AG09319 (cell line): Measurements from ENCODE around the gene TRIM47.
A peak's percentile ranks its signal among the peaks of the same experiment; 100 is the strongest.
"Not testable (repeated sequence)": the region's sequence is repeated elsewhere in the genome, so short reads cannot be mapped to it uniquely, and the experiment has no call there.

ENCODE experiments used
- DNase-seq: peaks from one replicate; pipeline ENCODE4 v3.0.0-alpha.2; 2010; ENCODE audit warnings: low read depth; ENCODE audit errors: extremely low read depth
- CTCF ChIP-seq: IDR thresholded peaks from 2 replicates; pipeline ENCODE4 v1.5.1; 2011; ENCODE audit warnings: low read depth, mild to moderate bottlenecking, inconsistent platforms, low read length, moderate library complexity

The TRIM47 gene

GRCh38 chr17:75855310-75856061 lies 22.9 kb downstream of the TRIM47 start, which contains the start of gene WBP2:
Gene WBP2, minus strand, starts transcription at chr17:75855335. Its CDS starts 38 bp downstream, at chr17:75855297.
- TF ChIP-seq CTCF, result peak; percentile 14
- peak; percentile 99 for DNase-seq

GRCh38 chr17:75854881-75855309 lies 23.5 kb downstream of the TRIM47 start:
- no peak; the same call in 1 of the 2 replicates for TF ChIP-seq CTCF
- no peak for DNase-seq

- no peak for TF ChIP-seq CTCF
- DNase-seq, result no peak
Measured at GRCh38 chr17:75854101-75854748, 24.2 kb downstream of the TRIM47 start.

- no peak for TF ChIP-seq CTCF
- no peak for DNase-seq
Measured at GRCh38 chr17:75853433-75853832, 24.9 kb downstream of the TRIM47 start.

GRCh38 chr17:75851693-75851991 lies 26.7 kb downstream of the TRIM47 start:
- DNase-seq, result not testable (repeated sequence)

- no peak for DNase-seq
- TF ChIP-seq CTCF, result no peak
Measured at GRCh38 chr17:75850928-75851692, 27.3 kb downstream of the TRIM47 start.

- no peak for DNase-seq
Measured at GRCh38 chr17:75849724-75850123, 28.7 kb downstream of the TRIM47 start.

More at GRCh38 chr17:75849724-75850123, 28.7 kb downstream of the TRIM47 start:
- no peak for TF ChIP-seq CTCF
